Suprapubic skin (tissue), 4 donors: Measurements from ENCODE around the gene ZBTB2. TPM values are rescaled to one million over a fixed set of nuclear protein-coding genes. Genes with fewer than 3 reads are reported as not detected.

Experiments used
- DNase-seq, 2 donors: peaks; one replicate each; pipeline ENCODE4 v3.0.0-alpha.2; 2019; ENCODE audit warnings: low spot score in 2 of 2
- H3K27ac ChIP-seq: fragments of 200-600 bp; sonication (generic); one replicate; pipeline ENCODE4 v1.5.1; 2019
- H3K27me3 ChIP-seq: fragments of 200-600 bp; sonication (generic); one replicate; pipeline ENCODE4 v1.5.1; 2019
- H3K36me3 ChIP-seq: fragments of 200-600 bp; sonication (generic); one replicate; pipeline ENCODE4 v1.5.1; 2019
- H3K4me1 ChIP-seq: fragments of 200-600 bp; sonication (generic); one replicate; pipeline ENCODE4 v1.5.1; 2019
- H3K4me3 ChIP-seq: fragments of 200-600 bp; sonication (generic); one replicate; pipeline ENCODE4 v1.5.1; 2019; ENCODE audit warnings: mild to moderate bottlenecking
- H3K9me3 ChIP-seq: fragments of 200-600 bp; sonication (generic); one replicate; pipeline ENCODE4 v1.5.1; 2019
- EP300 ChIP-seq: sonication (generic); formaldehyde crosslinking; IDR thresholded peaks from one replicate; pipeline ENCODE4 v1.6.1; 2017; ENCODE audit warnings: antibody characterized with exemption
- POLR2A ChIP-seq, 2 donors: fragments of 450-650 bp; IDR thresholded peaks; one replicate each; pipeline ENCODE4 v1.6.1; 2017; ENCODE audit warnings: antibody characterized with exemption in 2 of 2, mild to moderate bottlenecking in 2 of 2, moderate library complexity in 2 of 2
- POLR2AphosphoS5 ChIP-seq, 3 donors: sonication (generic); formaldehyde crosslinking; IDR thresholded peaks; one replicate each; pipeline ENCODE4 v1.6.1; 2017; ENCODE audit warnings: antibody characterized with exemption in 3 of 3
- WGBS: methylation state at CpG from one replicate; pipeline ENCODE4 v1.1.5; 2018; 5-methylcytosine and 5-hydroxymethylcytosine counted together
- total RNA-seq, 4 donors: library from RNA; depleted of rRNA; stranded (reverse); fragments of >200 nt; gene quantifications; one replicate each; pipeline ENCODE4 v1.1.0, GENCODE V29; 2016
- TF ChIP-seq, protein P1 (sequence below), 2 donors: fragments of 200-600 bp in 1 of 2; fragments of 450-650 bp in 1 of 2; sonication (generic) in 1 of 2; IDR thresholded peaks; one replicate each; pipeline ENCODE4 v1.5.1; 2016 to 2019; ENCODE audit warnings: antibody characterized with exemption in 2 of 2, mild to moderate bottlenecking in 1 of 2, moderate library complexity in 1 of 2

ZBTB2 gene
- total RNA-seq, 4 donors from 2014 or later, result 9.5 to 17.5 (median 13.0) TPM

DNA sequence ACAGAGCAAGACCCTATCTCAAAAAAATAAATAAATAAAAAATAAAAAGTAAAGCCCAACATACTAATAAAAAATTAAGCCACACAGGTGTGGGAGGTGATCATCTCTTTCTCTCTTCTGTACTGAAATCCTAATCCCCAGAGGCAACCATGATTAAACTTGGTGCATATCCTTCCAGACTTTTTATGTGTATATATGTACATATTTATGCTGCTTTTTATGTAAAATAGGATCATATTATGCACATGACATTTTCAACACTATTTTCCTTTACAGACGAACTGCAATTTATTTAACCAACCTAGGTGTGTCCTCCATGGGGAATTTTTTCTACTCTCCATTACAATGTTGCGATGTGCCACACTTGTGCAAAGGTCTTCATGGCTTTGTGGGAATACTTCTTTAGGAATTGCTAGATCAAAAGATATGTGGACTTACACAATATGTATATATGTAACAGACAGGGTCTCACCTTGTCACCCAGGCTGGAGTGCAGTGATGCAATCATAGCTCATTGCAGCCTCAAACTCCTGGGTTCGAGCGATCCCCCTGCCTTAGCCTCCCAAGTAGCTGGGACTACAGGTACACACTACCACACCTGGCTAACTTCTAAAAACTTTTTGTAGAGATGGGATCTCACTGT lies 36.9 kb upstream of the ZBTB2 start:
- H3K27ac ChIP-seq, result no peak overlapping the region
- H3K4me3 ChIP-seq, result no peak overlapping the region
- H3K9me3 ChIP-seq, result no peaks in the 10 kb centered on the region
- 94% methylated on average over 4 of the region's 4 CpGs for WGBS
- DNase-seq, result no peak
- TF ChIP-seq EP300 (no peak), POLR2A (IDR thresholded peaks at IDR 0.05) (no peak), POLR2AphosphoS5 (IDR thresholded peaks at IDR 0.05) (no peak)
- TF ChIP-seq, protein P1, sequence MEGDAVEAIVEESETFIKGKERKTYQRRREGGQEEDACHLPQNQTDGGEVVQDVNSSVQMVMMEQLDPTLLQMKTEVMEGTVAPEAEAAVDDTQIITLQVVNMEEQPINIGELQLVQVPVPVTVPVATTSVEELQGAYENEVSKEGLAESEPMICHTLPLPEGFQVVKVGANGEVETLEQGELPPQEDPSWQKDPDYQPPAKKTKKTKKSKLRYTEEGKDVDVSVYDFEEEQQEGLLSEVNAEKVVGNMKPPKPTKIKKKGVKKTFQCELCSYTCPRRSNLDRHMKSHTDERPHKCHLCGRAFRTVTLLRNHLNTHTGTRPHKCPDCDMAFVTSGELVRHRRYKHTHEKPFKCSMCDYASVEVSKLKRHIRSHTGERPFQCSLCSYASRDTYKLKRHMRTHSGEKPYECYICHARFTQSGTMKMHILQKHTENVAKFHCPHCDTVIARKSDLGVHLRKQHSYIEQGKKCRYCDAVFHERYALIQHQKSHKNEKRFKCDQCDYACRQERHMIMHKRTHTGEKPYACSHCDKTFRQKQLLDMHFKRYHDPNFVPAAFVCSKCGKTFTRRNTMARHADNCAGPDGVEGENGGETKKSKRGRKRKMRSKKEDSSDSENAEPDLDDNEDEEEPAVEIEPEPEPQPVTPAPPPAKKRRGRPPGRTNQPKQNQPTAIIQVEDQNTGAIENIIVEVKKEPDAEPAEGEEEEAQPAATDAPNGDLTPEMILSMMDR (IDR thresholded peaks at IDR 0.05), result no peak
- no peaks in the 10 kb centered on the region for H3K4me1 ChIP-seq
- no peaks in the 10 kb centered on the region for H3K27me3 ChIP-seq
- H3K36me3 ChIP-seq, result peaks cover 73% of the 10 kb centered on the region

DNA sequence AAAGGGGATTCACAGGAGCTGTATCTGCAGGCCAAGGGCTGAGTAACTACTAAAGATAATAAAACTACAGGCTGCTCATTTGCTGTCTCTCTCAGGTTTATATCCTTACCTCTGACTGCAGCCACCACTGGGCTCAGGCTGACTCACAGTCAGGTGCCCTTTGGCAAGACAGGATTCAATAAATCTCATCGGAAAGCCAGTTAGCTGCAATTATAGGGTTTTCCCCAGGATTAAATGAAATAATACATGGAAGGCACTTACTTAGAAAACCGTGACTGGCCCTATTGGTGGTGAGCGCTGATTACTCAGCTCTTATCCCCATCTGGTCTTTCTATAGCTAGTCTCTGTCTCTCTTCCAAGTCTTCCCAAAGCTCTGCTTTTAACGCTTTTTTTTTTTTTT lies 34.2 kb upstream of the ZBTB2 start:
- no peaks in the 10 kb centered on the region for H3K4me1 ChIP-seq
- no peak for DNase-seq
- H3K4me3 ChIP-seq, result no peak overlapping the region
- peaks cover 72% of the 10 kb centered on the region for H3K36me3 ChIP-seq
- WGBS, result 72% methylated on average over 4 of the region's 4 CpGs
- no peaks in the 10 kb centered on the region for H3K27me3 ChIP-seq
- TF ChIP-seq POLR2A (IDR thresholded peaks at IDR 0.05) (no peak), EP300 (no peak), POLR2AphosphoS5 (IDR thresholded peaks at IDR 0.05) (no peak)
- TF ChIP-seq, protein P1 (IDR thresholded peaks at IDR 0.05), result no peak
- no peak overlapping the region for H3K27ac ChIP-seq
- H3K9me3 ChIP-seq, result no peaks in the 10 kb centered on the region

DNA sequence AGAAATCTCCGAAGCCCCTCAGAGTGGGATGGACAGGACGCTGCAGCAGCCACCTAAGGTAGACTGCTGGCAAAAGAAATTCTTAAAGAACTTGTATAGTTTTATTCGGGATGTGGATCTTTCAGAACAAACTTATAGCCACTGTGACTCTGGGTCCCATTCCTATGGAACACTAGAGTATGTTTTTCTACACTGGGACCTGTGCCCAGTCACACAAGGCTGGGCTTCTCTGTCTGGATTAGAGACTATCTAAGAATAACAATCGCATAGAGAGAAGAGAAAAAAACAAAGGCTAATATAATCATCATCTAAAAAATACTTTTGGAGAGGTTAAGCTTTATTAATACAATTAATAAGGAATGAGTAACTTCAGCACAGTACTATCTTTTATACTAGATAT lies 31.6 kb upstream of the ZBTB2 start:
- H3K9me3 ChIP-seq, result no peaks in the 10 kb centered on the region
- H3K4me1 ChIP-seq, result no peaks in the 10 kb centered on the region
- no peaks in the 10 kb centered on the region for H3K27me3 ChIP-seq
- no peak for TF ChIP-seq POLR2AphosphoS5 (IDR thresholded peaks at IDR 0.05)
- no peak overlapping the region for H3K4me3 ChIP-seq
- DNase-seq, result no peak
- H3K27ac ChIP-seq, result no peak overlapping the region
- WGBS, result 91% methylated on average over 4 of the region's 4 CpGs
- H3K36me3 ChIP-seq, result peaks cover 66% of the 10 kb centered on the region

DNA sequence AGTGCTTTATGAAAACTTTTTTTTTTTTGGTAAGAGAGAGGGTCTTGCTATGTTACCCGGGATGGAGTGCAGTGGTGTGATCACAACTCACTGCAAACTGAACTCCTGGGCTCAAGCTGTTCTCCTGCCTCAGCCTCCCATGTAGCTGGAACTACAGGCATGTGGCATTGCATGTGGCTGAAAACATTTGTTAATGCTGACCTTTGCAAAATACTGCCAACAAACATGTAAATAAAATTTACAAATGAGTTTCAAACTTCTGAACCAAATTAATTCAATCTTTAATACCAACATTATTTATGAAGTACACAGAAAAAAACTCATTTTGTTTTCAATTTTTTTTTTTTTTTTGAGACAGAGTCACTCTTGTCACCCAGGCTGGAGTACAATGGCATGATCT lies 26.1 kb upstream of the ZBTB2 start:
- Histone ChIP-seq H3K9me3 (no peaks in the 10 kb centered on the region), H3K27ac (no peak overlapping the region), H3K4me3 (no peak overlapping the region), H3K27me3 (no peaks in the 10 kb centered on the region), H3K36me3 (peaks cover 64% of the 10 kb centered on the region), H3K4me1 (no peaks in the 10 kb centered on the region)
- WGBS, result 68% methylated on average over 1 of the region's 1 CpG
- TF ChIP-seq POLR2A (IDR thresholded peaks at IDR 0.05) (no peak), POLR2AphosphoS5 (IDR thresholded peaks at IDR 0.05) (no peak), EP300 (no peak)
- TF ChIP-seq, protein P1 (IDR thresholded peaks at IDR 0.05), result no peak
- DNase-seq, result no peak

DNA sequence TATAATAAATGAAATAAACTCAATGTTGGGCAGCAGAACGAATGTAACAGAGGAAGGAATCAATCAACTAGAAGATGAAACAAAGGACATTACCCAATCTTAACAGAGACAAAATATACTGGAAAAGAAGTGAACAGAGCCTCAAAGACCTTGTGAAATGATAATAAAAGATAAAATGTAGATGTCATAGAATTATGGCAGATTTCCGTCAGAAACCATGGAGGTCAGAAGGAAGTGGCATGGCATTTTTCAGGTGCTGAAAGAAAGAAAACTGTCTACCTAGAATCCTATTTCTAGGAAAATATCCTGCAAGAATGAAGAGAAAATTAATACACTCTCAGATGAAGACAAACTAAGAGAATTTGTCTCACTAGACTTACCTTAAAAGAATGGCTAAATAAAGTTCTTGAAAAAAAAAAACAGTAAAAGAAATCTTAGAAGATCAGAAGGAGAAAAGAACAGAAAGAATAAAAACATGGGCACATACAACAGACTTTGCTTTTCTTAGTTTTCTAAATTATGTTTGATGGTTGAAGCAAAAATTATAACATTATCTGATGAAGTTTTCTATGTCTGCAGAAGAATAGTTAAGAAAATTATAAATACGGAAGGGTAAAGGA lies 23.4 kb upstream of the ZBTB2 start:
- no peaks in the 10 kb centered on the region for H3K9me3 ChIP-seq
- no peaks in the 10 kb centered on the region for H3K4me1 ChIP-seq
- no peak for TF ChIP-seq POLR2A (IDR thresholded peaks at IDR 0.05)
- TF ChIP-seq EP300, result no peak
- TF ChIP-seq, protein P1 (IDR thresholded peaks at IDR 0.05), result no peak
- TF ChIP-seq POLR2AphosphoS5 (IDR thresholded peaks at IDR 0.05), result no peak
- no peak overlapping the region for H3K4me3 ChIP-seq
- H3K36me3 ChIP-seq, result peaks cover 59% of the 10 kb centered on the region
- H3K27me3 ChIP-seq, result no peaks in the 10 kb centered on the region
- no peak overlapping the region for H3K27ac ChIP-seq
- no peak for DNase-seq
- WGBS, result 95% methylated on average over 3 of the region's 3 CpGs
